ENCODE results near the gene CD109.
A peak's percentile ranks its signal among the peaks of the same experiment; 100 is the strongest.
"Not testable (repeated sequence)": the region's sequence is repeated elsewhere in the genome, so short reads cannot be mapped to it uniquely, and the experiment has no call there.

CD109 gene

DNA sequence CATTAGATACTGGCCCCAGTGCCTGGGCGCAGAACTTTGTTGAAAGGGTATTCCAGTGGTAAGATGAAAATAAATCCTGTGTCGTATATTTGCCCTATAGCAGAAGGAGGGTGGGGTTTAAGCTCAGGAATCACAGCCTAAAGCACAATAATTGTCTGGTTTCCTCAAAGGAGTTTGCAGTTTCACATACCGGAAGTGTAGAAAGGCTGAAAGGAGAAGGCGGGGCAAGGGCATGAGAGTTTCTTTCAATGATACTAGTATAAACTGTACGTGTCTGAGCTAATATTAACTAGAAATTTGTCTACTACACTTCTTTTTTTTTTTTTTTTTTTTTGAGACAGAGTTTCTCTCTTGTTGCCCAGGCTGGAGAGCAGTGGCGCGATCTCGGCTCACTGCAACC is 29.2 kb downstream of the CD109 start:
- peak overlapping the region; percentile 70 to 75 for H3K4me3 Mint-ChIP-seq
- ATAC-seq (replicated peaks) (peak; percentile 41 to 53), DNase-seq (peak; percentile 10)
- peak overlapping the region; percentile 47 for H3K27ac Mint-ChIP-seq
- H3K4me1 Mint-ChIP-seq, result peaks cover 14 to 37% of the 10 kb centered on the region in 2 donors
- not testable (repeated sequence) for H3K27me3 Mint-ChIP-seq, H3K9me3 Mint-ChIP-seq, H3K36me3 Mint-ChIP-seq

GRCh38 chr6:73727114-73727513 is 31.1 kb downstream of the CD109 start:
- Mint-ChIP-seq H3K9me3 (peaks cover 0 to 4% of the 10 kb centered on the region in 2 donors), H3K36me3 (peaks cover 0 to 2% of the 10 kb centered on the region in 2 donors), H3K27ac (no peak overlapping the region), H3K4me3 (no peak overlapping the region), H3K4me1 (peaks cover 12 to 35% of the 10 kb centered on the region in 2 donors), H3K27me3 (no peaks in the 10 kb centered on the region)
- ATAC-seq (replicated peaks), result no peak
- DNase-seq, result no peak

- Mint-ChIP-seq H3K27me3 (no peaks in the 10 kb centered on the region), H3K4me3 (no peak overlapping the region)
Measured at GRCh38 chr6:73728548-73729205, 32.7 kb downstream of the CD109 start.

GRCh38 chr6:73731285-73731684 is 35.3 kb downstream of the CD109 start:
- DNase-seq (no peak), ATAC-seq (replicated peaks) (no peak)
- H3K9me3 Mint-ChIP-seq, result peaks cover 0 to 4% of the 10 kb centered on the region in 2 donors
- H3K4me1 Mint-ChIP-seq, result peaks cover 4 to 15% of the 10 kb centered on the region in 2 donors
- no peak overlapping the region for H3K27ac Mint-ChIP-seq
- H3K4me3 Mint-ChIP-seq, result no peak overlapping the region
- H3K27me3 Mint-ChIP-seq, result no peaks in the 10 kb centered on the region
- peaks cover 0 to 4% of the 10 kb centered on the region in 2 donors for H3K36me3 Mint-ChIP-seq

More at GRCh38 chr6:73728548-73729205, 32.7 kb downstream of the CD109 start:
- Mint-ChIP-seq H3K4me1 (peaks cover 7 to 26% of the 10 kb centered on the region in 2 donors), H3K27ac (no peak overlapping the region), H3K36me3 (peaks cover 0 to 2% of the 10 kb centered on the region in 2 donors), H3K9me3 (peaks cover 0 to 4% of the 10 kb centered on the region in 2 donors)
- peak; percentile 40 to 55 for ATAC-seq (replicated peaks)
- DNase-seq, result no peak

GRCh38 chr6:73732845-73733675 is 37.1 kb downstream of the CD109 start:
- peak; percentile 33 for DNase-seq
- Mint-ChIP-seq H3K4me1 (peaks cover 4 to 15% of the 10 kb centered on the region in 2 donors), H3K27me3 (no peaks in the 10 kb centered on the region), H3K4me3 (no peak overlapping the region), H3K27ac (no peak overlapping the region), H3K9me3 (peaks cover 0 to 4% of the 10 kb centered on the region in 2 donors), H3K36me3 (peaks cover 0 to 4% of the 10 kb centered on the region in 2 donors)
- ATAC-seq (replicated peaks), result peak; percentile 92

- no peak for ATAC-seq (replicated peaks)
- Mint-ChIP-seq H3K27ac (no peak overlapping the region), H3K36me3 (peaks cover 0 to 4% of the 10 kb centered on the region in 2 donors)
Measured at GRCh38 chr6:73733791-73734190, 37.8 kb downstream of the CD109 start.

DNA sequence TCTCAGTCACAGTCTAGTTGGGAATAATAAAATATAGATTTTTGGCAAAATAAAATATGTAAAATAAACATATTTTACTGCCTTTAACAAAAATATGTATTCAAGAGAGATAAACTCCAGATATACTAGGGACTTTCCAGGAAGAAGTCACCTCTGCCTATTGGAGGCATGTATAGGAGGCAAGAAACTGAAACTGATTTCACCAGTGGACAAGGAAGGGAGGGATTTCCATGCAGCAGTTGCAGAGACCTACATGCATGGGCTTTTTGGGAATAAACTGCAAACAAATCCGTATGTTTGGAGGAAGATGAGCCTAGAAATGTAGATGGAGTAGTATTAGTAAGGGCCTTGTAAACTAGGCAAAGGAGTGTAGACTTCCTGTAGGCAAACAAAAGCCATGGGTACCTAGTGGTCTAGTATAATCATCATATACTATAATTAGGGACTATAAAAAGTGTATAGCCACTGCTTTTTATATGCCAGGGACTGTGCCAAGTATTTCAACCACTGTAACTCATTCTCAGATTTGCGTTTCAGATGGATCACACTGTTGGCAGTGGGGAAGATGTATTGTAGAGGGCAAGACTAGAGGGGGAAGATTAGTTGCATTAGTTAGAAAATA is 38.9 kb downstream of the CD109 start:
- Mint-ChIP-seq H3K9me3 (no peaks in the 10 kb centered on the region), H3K4me1 (peaks cover 0 to 9% of the 10 kb centered on the region in 2 donors), H3K27me3 (no peaks in the 10 kb centered on the region), H3K4me3 (no peak overlapping the region), H3K36me3 (peaks cover 0 to 4% of the 10 kb centered on the region in 2 donors), H3K27ac (no peak overlapping the region)
- DNase-seq (no peak), ATAC-seq (replicated peaks) (no peak)

More at GRCh38 chr6:73733791-73734190, 37.8 kb downstream of the CD109 start:
- Mint-ChIP-seq H3K4me3 (no peak overlapping the region), H3K9me3 (no peaks in the 10 kb centered on the region), H3K4me1 (peaks cover 2 to 9% of the 10 kb centered on the region in 2 donors), H3K27me3 (no peaks in the 10 kb centered on the region)
- no peak for DNase-seq

DNA sequence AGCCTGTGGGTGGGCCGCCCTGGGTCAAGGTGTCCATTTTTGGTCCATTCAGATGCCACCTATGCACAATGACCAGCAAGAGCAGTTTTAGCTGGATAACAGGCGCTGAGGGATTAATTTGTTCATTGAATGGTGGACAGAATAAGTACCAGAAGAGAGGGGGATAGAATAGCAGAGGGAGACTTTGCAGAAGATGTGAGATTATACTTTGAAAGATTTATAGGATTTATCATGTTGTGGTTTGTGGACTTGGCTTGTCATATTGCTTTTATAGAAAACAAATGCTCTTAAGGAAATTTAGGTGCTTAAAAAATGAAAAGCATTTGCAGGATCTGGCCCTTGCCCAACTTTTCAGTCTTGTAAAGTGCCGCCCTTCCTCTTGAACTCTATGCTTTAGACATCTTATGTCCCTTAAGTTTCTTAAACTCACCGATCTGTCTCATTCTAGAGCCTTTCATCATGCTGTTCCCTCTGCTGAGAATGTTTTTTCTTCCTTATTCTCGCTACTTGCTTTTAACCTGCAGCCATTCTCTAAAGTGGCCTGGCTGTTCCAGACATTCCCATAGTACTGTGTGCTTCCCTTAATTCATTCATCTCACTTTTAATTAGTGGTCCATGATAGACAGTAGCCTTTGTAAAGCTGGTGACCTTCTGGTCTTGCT is 42.5 kb downstream of the CD109 start:
- H3K4me1 Mint-ChIP-seq, result peaks cover 0 to 1% of the 10 kb centered on the region in 2 donors
- H3K27ac Mint-ChIP-seq, result no peak overlapping the region
- ATAC-seq (replicated peaks), result no peak
- no peaks in the 10 kb centered on the region for H3K9me3 Mint-ChIP-seq
- peaks cover 0 to 2% of the 10 kb centered on the region in 2 donors for H3K36me3 Mint-ChIP-seq
- H3K27me3 Mint-ChIP-seq, result no peaks in the 10 kb centered on the region
- no peak for DNase-seq
- no peak overlapping the region for H3K4me3 Mint-ChIP-seq

DNA sequence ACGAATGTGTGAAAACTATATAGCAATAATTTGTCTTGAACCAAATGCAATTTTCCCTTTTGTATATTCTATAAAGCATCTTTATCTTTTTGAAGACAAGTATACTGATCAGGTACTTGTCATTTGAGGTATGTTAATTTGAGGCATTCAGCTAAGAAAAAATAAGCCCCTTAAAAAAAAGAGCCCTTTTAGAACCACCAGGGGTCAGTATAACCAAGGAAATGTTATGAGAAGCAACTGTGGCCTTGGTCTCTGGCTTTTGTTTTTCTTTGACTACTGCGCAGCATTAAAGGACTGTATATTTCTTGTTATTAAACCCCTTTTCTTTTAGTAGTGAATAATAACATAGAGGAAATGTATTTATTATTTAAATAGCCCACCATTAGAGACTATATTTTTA is 43.1 kb downstream of the CD109 start:
- Mint-ChIP-seq H3K9me3 (no peaks in the 10 kb centered on the region), H3K27ac (no peak overlapping the region), H3K4me3 (no peak overlapping the region), H3K4me1 (no peaks in the 10 kb centered on the region), H3K36me3 (peaks cover 0 to 2% of the 10 kb centered on the region in 2 donors), H3K27me3 (no peaks in the 10 kb centered on the region)
- DNase-seq (no peak), ATAC-seq (replicated peaks) (peak; percentile 68 to 72)

GRCh38 chr6:73742433-73742832 is 46.4 kb downstream of the CD109 start:
- Mint-ChIP-seq H3K36me3 (no peaks in the 10 kb centered on the region), H3K27me3 (no peaks in the 10 kb centered on the region), H3K9me3 (no peaks in the 10 kb centered on the region), H3K27ac (no peak overlapping the region), H3K4me3 (no peak overlapping the region), H3K4me1 (peaks cover 0 to 1% of the 10 kb centered on the region in 2 donors)
- ATAC-seq (replicated peaks) (no peak), DNase-seq (no peak)

DNA sequence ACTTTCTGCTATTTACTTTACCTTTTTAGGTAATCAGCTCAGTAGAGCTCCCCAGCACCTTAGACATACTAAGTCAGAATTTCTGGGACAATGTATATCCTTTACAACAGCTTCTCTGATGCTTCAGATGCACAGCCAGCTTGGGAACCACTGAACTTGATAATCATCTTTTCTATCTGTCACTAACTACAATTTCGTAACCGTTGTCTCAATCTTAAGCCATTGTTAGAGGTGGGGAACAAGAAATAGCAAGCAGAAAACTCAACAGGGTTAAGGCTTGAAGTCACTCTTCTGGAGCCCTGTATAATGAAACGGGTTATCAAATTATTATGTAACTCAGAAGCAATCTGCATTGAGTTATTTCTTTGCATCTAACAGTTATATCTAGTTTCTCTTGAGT is 47.1 kb downstream of the CD109 start:
- ATAC-seq (replicated peaks) (no peak), DNase-seq (no peak)
- no peak overlapping the region for H3K4me3 Mint-ChIP-seq
- no peaks in the 10 kb centered on the region for H3K36me3 Mint-ChIP-seq
- H3K27me3 Mint-ChIP-seq, result no peaks in the 10 kb centered on the region
- H3K9me3 Mint-ChIP-seq, result no peaks in the 10 kb centered on the region
- no peak overlapping the region for H3K27ac Mint-ChIP-seq
- peaks cover 0 to 1% of the 10 kb centered on the region in 2 donors for H3K4me1 Mint-ChIP-seq

DNA sequence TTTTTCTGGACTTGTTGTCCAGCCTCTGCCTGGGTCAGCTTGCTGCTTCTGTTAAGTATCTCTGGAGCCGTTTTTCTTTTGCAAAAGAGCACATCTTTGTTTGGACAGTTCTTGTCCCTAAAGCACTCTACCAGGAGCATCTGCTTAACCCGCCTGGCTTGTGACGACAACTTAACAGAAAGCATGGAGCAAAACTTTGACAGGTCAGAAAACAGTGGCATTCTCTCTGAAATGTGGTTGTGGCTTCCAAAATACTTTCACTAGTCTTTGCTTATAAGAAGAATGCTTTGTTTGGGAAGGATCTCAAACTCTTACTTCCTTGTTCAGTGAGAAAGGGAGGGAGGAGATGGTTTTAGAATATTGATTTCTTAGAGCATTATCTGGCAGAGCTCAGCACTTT is 47.6 kb downstream of the CD109 start:
- ATAC-seq (replicated peaks) (no peak), DNase-seq (no peak)
- no peaks in the 10 kb centered on the region for H3K9me3 Mint-ChIP-seq
- no peak overlapping the region for H3K4me3 Mint-ChIP-seq
- no peaks in the 10 kb centered on the region for H3K36me3 Mint-ChIP-seq
- H3K27ac Mint-ChIP-seq, result no peak overlapping the region
- no peaks in the 10 kb centered on the region for H3K27me3 Mint-ChIP-seq
- H3K4me1 Mint-ChIP-seq, result peaks cover 0 to 1% of the 10 kb centered on the region in 2 donors

- no peak overlapping the region for H3K27ac Mint-ChIP-seq
- H3K36me3 Mint-ChIP-seq, result no peaks in the 10 kb centered on the region
- peaks cover 0 to 1% of the 10 kb centered on the region in 2 donors for H3K4me1 Mint-ChIP-seq
- H3K27me3 Mint-ChIP-seq, result no peaks in the 10 kb centered on the region
- no peak for DNase-seq
- H3K9me3 Mint-ChIP-seq, result no peaks in the 10 kb centered on the region
- H3K4me3 Mint-ChIP-seq, result no peak overlapping the region
- ATAC-seq (replicated peaks), result no peak
Measured at GRCh38 chr6:73746787-73747186, 50.8 kb downstream of the CD109 start.

DNA sequence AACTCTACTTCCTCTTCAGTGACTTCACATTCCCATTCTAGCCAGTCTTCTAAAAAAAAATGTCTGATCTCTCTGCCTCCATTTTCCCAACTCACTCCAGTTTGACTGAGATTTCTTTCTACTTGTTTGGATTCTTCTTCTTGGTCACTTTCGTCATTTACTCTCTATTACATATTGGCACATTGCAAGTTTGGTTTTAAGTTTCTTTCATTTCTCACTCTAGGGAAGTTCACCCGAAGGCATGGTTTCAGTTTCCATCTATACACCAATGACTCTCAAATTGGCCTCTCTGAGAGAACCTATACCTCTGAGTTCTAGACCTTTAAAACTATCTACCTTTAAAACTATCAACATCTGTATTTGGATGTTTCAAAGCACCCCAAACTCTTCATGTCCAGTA is 51.3 kb downstream of the CD109 start:
- DNase-seq (no peak), ATAC-seq (replicated peaks) (peak; percentile 90 to 94)
- H3K27ac Mint-ChIP-seq, result no peak overlapping the region
- no peaks in the 10 kb centered on the region for H3K27me3 Mint-ChIP-seq
- H3K4me1 Mint-ChIP-seq, result peaks cover 0 to 1% of the 10 kb centered on the region in 2 donors
- no peaks in the 10 kb centered on the region for H3K9me3 Mint-ChIP-seq
- no peaks in the 10 kb centered on the region for H3K36me3 Mint-ChIP-seq
- H3K4me3 Mint-ChIP-seq, result no peak overlapping the region

Data from stimulated activated naive B cell treated with anti-CD40 and anti-IgM and Interleukin-4, amounts not matched to agents 10 μg/mL and 1 μg/mL and 100 μg/mL, for 72 hours (primary cell).